Middle frontal gyrus (tissue), 1 donor: ENCODE measurements around the gene RPL36A.
A peak's percentile ranks its signal among the peaks of the same experiment; 100 is the strongest.

Experiments used
- DNase-seq: peaks from one replicate; pipeline ENCODE4 v3.0.0-alpha.2; 2015; ENCODE audit warnings: low spot score; ENCODE audit errors: extremely low spot score

The RPL36A gene

GRCh38 chrX:101390664-101391525, at the start of gene RPL36A:
TSS of gene RPL36A (plus strand) at chrX:101391011. CDS start at chrX:101391044, 33 bp downstream.
- DNase-seq = peak; percentile 66

DNA sequence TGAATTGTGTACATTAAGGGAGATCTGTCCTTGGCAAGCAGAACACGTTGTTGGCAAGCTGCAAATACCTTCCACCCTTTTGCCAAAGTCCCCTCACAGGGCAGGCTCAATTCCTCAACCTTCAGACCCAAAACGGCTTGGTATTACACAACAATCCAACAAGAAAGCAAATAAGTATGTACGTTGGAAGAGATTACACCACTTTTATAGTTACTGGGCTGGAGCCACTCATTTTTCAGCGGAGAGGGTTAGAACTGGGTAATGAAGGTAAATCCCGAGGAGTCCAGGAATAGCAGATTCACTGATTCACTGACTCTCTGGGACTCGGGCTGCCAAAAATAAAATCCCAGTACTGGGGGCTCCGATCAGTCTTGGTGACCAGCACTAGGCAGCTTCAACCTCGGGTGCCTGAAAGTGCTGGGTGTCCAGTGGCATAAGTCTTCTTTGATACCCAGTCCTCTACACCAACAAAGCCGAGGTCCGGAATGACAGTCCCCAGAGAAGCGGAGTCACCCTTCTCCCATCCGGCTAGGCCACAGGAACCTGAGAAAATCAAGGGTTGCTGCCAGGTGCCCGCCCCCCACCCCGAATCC, 42.9 kb upstream of the RPL36A start:
- DNase-seq = no peak

- peak; percentile 12 for DNase-seq
Observed at GRCh38 chrX:101348452-101349192, 42.2 kb upstream of the RPL36A start, which contains the start of gene TIMM8A. TSS of gene TIMM8A (minus strand) at chrX:101348742. CDS start at chrX:101348664, 78 bp downstream.

DNA sequence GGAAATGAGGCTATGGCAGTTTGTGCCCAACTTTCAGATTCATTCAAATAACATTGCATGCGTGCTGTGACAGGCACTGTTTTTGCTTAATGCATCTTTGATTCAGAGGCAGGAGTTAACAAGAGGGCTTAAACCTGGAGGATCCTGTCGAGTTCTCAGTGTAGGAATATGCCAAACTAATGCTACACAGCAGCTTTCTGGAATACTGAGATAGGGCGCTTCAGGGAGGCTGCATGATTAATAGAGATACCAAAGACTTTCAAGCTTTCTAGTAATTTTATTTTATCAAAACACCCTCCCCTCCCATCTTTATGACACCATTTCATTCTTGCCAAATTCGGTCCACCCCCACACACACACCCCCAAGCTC, 41.6 kb upstream of the RPL36A start:
- DNase-seq = no peak

- no peak for DNase-seq
Observed at GRCh38 chrX:101357166-101357795, 33.5 kb upstream of the RPL36A start.

- DNase-seq = no peak
Observed at GRCh38 chrX:101359966-101360365, 30.8 kb upstream of the RPL36A start.

DNA sequence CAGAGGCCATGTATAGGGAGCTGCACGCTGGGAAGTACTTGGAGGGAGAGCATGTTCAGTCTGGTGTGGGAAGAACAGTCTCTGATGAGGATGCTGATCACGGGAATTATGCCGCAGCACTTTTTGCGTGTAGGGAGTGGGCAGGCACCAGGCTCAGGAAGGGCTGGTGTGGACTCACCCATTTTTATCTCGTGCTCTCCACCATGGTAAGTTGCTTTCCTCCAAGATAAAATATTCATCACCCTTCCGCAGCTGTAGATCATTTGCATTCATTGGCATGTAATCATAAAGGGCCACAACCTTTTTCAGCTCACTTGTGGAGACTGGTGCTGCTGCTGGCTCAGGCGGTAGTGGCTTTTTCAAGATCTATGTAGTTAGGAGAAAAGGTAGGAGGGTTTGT, 30.4 kb upstream of the RPL36A start:
- DNase-seq = no peak

DNA sequence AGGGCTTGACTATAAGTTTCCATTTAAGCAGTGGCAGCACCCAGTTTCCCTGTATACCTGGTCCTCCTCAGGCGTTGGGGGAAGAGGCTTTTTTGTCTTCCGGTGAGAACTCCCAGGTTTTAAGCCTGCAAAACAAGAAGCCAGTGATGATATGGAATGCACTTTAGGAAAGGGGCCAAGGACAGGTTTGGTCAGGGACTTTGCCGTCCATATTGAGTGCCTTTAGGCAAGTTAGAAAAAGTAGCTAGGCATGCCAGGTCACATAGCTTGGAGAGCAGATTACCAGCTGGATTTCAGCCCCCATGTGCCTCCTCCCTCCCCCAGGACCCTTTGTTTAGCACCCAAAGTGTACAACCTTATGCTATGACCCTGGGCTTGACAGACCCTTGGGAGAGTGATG, 28.7 kb upstream of the RPL36A start:
- no peak for DNase-seq

GRCh38 chrX:101362757-101363156, 28.1 kb upstream of the RPL36A start:
- no peak for DNase-seq

- DNase-seq = no peak
Observed at GRCh38 chrX:101365301-101365795, 25.5 kb upstream of the RPL36A start.

DNA sequence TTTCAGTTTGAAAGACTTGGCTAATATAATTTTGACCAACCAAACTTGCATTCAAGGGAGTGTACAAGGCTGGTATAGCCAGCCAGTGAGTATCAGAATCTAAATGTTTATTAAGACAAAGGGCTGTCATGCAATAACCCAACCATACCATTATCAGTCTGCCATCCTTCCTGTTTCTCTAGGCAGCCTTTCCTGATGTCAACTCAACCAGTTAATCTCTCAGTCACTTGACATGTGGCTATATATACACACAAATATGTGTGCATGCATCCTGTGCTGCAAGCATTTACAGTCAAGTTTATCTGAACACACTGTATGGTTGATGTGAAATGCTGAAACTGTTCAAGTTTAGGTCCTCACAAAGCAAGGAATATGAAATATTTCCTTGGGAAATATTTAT, 22.0 kb upstream of the RPL36A start:
- no peak for DNase-seq

GRCh38 chrX:101369687-101370086, 21.1 kb upstream of the RPL36A start:
- no peak for DNase-seq

GRCh38 chrX:101370888-101371504, 19.8 kb upstream of the RPL36A start:
- DNase-seq = no peak

DNA sequence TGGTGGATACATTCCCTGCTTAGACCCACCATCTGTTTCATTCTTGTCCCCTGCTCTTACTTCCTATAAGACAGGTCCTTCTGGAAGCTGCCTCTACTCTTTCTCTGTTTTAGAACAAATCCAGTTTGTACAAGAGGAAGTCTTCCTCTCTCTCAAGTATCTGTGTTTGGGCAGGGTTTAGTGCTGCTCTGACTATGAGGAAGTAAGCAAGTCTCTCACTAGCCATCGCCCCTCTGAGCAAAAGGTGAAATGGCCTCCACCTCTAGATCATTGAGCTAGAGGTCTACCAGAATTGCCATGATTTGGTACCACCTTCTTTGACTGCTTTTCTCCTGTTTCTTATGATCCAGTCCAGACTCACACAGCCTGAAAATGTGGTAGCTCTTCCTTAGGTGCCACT, 13.3 kb upstream of the RPL36A start:
- no peak for DNase-seq

DNA sequence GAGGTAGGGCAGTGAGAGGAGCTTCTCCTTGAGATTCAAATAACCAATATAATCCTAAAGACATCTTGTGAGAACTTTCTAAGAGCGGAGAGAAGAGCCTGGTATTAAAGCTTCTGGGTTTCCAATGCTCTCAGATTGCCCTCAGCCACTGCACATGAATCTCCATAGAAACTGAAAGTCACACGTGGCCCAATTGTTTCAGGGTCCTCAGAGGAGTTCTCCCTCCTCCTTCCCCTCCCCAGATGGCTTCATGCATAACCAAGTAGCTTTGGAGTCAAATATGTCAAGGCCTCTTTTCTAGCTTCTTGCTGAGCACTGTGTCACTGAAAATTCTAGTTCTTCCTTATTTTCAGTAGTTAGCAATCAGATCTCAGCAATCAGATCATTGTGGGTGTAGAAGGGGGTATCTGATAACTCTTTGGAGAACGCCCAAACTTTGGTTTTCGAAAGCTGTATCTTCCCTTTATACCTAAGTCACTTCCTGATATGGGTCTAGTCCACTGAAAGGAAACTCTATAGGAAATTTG, 7.1 kb upstream of the RPL36A start:
- no peak for DNase-seq

DNA sequence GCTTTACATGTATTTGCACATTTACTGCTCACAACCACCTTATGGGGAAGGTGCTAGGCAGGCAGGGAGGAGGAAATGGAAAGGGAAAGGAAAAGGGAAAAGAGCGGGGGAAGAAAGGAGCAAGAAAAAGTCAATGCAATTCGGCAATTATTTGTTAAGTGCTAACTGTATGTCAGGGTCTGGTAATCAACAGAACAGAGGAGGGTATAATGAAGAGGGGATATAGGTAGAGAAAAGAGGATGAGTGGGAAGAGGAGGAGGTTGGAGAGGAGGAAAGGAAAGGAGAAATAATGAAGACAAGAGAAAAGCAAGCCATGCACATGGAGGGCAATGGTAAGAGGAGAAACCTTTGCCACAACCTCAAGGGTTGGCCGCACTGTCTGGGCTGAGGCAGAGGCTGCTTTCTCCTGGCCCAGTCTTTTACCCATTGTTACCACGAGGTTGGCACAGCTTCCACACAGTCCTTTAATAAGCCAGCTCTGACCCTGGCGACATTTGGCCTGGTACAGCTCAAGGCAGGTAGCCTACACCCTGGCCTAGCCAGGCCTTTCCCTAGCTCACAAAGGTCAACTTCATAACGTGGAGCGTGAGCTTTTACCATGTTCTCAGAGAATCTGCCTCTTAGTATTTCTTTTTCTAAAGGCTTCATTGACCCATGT, 5.7 kb upstream of the RPL36A start:
- no peak for DNase-seq

DNA sequence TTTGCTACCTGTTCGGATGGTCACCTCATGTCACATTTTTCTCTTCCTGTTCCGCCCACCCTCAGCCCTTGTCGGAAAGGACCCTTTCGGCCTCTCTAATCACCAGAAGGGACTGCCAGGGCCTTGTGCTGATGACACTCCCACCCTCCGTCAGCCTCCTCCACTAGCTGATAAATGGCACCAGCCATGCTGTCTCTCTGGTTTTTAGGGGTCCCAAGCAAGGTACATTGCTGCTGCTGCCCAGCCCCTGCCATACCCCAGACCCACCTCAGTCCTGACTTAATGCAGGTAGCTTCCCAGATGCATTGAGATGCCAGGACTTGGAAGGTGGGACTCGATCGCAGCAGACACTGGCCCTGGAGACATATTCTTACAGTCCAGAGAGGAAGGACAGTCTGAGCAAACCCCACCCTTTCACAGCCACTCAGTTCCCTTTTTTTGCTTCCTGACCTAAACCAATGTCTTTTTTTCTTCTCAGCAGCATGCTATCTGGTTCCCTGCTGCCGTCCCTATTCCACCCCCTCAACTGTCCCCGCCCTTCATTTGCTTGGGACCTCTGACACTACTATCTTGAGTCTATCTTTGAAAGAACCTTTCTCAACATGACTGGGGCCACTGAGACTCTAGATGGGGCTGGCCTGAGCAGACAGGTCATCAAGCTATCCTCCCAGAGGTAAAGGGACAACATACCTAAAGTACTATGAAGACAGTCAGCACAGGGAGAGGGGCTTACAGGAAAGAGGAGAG, 4.8 kb upstream of the RPL36A start, which contains the start of gene BTK:
Gene BTK (minus strand): TSS at position 397 of the 747 bp plus-strand sequence. CDS start 10,907 bp downstream, outside the sequence.
- DNase-seq = no peak

DNA sequence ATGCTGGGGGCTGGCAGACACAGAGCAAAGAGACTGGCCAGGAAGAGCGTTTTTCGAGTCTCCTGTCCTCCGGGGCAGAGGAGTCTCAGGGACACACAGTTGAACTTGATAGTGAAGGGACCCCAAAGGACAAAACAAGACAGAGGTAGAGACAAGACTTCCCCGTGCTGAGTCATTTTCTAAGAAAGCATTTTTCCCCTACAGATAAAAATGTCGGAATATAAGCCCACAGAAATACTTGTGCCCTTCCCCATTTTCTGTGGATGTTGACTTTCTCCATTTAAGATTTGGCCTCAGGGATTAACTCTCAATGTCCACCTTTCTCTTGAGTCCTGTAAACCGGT, 4.3 kb upstream of the RPL36A start:
- no peak for DNase-seq

GRCh38 chrX:101388604-101389003, 2.2 kb upstream of the RPL36A start:
- DNase-seq = no peak

- DNase-seq = no peak
Observed at GRCh38 chrX:101391831-101392230, 1.0 kb downstream of the RPL36A start.
